GM19463 (cell line): Measurements from ENCODE around the gene ZKSCAN1.

Experiments
- ATAC-seq: cut with Tn5 transposase; IDR thresholded peaks from one replicate; pipeline ENCODE4 v1.9.1; 2021; ENCODE audit warnings: mild to moderate bottlenecking, moderate library complexity; ENCODE audit not compliant: unreplicated experiment

The ZKSCAN1 gene

GRCh38 chr7:100034871-100035510 lies 19.6 kb downstream of the ZKSCAN1 start:
- no peak for ATAC-seq

DNA sequence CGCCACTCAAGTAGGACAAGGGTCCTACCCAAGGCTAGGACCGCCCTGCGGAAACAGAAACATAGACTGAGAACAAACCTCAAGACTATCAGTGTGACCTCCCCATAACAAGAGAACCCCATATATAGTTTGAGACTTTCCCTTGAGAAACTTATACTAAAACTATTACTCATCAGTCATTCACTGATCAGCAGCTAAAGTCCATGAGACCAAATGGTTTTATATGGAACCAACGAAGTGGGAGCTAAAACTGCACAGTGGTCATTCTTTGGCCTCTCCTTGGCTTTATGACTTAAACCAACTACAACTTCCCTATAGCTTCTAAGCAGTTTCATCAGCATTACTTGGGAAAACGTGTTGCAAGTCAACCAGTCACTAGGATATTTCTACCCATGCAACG lies 20.5 kb downstream of the ZKSCAN1 start:
- no peak for ATAC-seq

DNA sequence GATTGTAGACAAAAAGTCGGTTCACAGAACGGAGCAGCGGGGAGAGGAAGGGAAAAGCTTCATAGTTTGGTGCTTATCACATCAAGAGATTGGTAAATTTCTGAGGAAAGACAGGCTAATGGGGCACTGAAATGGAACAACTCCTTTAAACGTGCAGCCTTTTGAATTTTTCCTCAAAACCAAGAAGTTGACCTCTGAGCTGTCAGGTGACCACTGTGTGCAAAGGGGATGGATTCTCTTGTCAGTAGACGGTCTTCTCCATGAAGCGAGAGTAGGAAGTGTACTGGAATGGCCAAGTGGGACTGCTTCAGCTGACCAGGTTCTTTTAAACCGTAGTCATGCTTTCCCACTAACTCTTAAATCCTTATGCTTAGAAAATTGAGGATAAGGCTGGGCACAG lies 22.9 kb downstream of the ZKSCAN1 start:
- no peak for ATAC-seq

DNA sequence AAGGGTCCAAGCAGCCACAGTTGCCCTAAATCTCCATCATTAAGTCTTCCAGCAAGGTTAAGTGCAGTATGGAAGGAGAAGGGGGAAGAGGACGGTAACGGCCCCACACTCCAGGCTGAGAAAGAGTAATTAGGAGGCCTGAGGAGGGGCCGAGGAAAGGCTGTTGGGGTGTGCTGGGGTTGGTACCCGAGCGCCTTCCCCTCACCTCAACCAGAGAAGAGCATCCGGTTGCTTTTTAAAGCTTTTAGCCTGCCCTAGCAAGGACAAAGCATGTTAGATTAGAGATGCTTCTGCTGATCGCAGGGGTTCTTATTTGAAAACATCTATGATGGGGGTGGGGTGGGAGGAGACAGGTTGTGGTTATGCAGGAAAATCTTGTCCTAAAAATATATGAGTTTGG lies 25.2 kb downstream of the ZKSCAN1 start:
- ATAC-seq = no peak

GRCh38 chr7:100044718-100045117 lies 29.3 kb downstream of the ZKSCAN1 start:
- ATAC-seq = no peak

- ATAC-seq = no peak
Observed at GRCh38 chr7:100048680-100049079, 33.3 kb downstream of the ZKSCAN1 start.

DNA sequence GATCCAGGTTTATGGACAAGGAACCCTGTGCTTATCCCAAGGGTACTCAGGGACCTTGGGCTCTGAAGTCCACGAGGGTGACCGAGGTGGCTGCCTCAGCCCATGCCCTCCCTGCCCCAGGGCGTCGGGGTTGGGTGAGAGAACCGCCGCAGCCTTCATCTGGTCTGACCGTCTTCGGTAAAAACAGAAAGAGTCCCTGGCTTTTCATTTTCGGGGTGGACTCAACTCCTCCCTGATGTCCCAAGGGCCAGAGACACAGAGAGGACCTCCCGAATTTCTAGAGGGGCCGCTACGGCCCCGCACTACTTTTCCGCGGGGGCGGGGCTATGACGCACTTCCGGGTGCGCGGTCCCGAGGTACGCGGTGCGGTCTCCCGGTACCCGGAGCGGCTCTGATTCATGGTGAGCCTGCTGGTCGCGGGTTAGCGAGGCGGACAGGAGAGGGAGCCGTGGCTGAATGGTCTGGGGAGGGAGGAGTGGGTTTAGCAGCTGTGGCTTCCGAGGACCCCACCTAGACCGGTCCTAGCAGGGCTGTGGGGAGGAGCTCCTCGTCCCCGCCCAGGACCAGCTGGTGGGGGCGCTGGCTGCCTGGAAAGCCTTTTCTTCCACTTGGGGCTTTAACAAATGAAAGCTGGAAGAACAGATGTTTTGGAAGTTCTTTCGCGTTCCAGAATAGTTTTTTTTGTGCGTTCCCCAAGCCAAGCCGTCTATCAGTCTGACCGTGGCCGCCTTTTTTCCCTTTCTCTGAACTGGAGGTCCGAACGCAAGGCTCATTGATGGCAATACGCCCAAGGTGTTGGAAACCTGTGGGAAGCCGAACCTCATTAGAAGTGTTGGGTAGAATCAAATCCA lies 34.3 kb downstream of the ZKSCAN1 start, which contains the start of gene ZSCAN21:
Gene ZSCAN21, plus strand, starts transcription at position 334 of the 851 bp plus-strand sequence. CDS start 7,233 bp downstream, outside the sequence.
- peak; percentile 93 for ATAC-seq

DNA sequence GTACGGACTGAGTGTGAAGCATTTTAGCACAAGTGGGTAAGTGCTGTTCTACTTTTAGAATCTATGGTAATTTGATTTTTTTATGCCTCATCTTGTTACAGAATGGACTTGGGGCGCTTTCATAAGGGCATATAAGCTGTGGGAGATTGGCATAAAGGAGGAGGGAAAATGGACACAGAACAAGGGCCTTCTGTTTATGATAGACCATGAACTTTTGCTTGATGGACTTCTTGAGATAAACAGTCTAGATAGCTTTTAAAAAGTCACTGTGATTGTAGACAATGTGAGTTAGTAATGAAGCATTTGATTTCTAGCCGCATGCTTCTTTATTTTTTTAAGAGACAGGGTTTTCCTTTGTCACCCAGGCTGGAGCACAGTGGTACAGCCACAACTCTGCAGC lies 36.2 kb downstream of the ZKSCAN1 start:
- ATAC-seq = no peak

GRCh38 chr7:100053215-100053614 lies 37.8 kb downstream of the ZKSCAN1 start:
- ATAC-seq = no peak

DNA sequence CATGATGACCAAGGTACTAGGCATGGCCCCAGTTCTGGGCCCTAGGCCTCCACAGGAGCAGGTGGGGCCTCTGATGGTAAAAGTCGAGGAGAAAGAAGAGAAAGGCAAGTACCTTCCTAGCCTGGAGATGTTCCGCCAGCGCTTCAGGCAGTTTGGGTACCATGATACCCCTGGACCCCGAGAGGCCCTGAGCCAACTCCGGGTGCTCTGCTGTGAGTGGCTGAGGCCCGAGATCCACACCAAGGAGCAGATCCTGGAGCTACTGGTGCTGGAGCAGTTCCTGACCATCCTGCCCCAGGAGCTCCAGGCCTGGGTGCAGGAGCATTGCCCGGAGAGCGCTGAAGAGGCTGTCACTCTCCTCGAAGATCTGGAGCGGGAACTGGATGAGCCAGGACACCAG lies 41.6 kb downstream of the ZKSCAN1 start:
- ATAC-seq = no peak

DNA sequence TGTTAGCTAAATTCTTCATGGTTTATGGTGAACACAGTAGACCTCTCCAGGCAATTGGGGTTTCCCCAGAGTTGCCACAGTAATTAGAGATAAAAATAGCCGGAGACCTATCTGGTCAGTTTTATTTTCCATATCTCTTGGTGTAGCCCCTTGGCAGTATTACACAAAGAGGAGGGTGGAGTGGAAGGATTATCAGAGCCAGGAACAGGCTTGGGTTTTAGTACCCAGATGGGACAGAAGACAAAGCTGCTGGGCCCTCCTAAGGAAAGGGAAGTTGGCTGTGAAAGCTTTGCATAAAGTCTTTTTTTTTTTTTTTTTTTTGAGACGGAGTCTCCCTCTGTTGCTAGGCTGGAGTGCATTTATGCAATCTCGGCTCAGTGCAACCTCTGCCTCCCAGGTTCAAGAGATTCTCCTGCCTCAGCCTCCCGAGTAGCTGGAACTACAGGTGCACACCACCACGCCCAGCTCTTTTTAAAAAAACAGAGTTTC lies 43.9 kb downstream of the ZKSCAN1 start:
- ATAC-seq = no peak

- no peak for ATAC-seq
Observed at GRCh38 chr7:100061518-100062193, 46.3 kb downstream of the ZKSCAN1 start.

DNA sequence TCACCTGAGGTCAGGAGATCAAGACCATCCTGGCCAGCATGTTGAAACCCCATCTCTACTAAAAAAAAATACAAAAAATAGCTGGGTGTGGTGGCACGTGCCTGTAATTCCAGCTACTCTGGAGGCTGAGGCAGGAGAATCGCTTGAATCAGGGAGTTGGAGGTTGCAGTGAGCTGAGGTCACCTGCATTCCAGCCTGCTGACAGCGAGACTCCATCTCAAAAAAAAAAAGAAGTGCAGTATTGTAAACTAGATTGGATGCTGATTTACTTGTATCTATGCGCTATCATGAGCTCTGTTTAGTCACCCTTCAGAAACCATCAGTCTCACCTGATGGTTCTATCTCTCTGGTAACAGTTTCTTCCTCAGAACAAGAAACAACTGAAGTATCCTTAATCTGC lies 48.0 kb downstream of the ZKSCAN1 start:
- no peak for ATAC-seq

DNA sequence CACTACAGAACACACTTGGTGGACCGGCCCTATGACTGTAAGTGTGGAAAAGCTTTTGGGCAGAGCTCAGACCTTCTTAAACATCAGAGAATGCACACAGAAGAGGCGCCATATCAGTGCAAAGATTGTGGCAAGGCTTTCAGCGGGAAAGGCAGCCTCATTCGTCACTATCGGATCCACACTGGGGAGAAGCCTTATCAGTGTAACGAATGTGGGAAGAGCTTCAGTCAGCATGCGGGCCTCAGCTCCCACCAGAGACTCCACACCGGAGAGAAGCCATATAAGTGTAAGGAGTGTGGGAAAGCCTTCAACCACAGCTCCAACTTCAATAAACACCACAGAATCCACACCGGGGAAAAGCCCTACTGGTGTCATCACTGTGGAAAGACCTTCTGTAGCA lies 48.8 kb downstream of the ZKSCAN1 start:
- ATAC-seq = no peak

DNA sequence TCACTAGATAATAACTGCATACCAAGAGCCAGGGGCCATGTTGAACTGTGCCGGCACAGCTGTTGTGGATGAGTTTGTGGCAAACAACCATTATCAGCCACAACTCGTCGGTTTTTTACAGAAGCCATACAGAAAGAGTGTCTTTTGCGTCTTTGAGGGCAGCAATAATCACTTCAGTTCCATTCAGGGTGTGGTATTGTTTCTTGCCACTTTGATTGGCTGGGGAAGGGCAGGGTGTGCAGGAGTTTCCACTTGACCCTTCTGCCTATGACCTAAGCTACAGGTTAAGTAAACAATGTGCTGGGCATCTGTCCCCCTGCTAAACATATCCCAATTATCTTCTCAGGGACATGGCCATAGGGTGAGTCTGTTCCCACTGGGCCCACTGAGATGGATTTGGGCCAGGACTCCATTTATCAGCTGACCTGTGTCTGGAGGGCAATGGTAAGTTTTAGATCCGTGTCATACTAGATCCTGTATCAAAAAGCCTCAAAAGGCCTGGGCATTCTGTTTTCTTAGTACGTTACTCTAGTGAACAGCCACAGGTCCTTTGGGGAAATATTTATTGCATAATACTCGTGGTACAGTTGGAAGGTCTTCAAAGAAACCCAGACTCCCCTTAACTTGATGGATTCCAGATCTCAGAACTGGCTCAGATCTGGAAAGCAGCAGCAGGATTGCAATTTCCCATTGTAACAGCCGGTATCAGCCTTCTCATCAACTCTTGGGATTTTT lies 50.2 kb downstream of the ZKSCAN1 start:
- ATAC-seq = no peak

DNA sequence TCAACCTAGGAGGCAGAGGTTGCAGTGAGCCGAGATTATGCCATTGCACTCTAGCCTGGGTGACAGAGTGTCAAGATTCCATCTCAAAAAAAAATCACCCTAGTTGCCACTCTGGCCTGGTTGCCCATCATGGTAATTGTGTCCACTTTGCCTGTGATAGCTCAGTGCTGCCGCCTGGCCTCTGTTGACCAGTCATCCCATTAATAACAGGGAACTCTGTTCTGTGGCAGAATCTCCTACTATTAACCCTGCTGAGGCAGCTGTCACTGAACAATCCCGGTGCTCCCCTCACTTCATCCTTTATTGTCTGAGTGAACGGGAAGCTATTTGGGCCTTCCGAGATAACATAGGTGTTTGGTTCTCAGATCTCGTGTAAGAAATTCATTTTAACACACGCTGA lies 51.6 kb downstream of the ZKSCAN1 start:
- ATAC-seq = no peak

DNA sequence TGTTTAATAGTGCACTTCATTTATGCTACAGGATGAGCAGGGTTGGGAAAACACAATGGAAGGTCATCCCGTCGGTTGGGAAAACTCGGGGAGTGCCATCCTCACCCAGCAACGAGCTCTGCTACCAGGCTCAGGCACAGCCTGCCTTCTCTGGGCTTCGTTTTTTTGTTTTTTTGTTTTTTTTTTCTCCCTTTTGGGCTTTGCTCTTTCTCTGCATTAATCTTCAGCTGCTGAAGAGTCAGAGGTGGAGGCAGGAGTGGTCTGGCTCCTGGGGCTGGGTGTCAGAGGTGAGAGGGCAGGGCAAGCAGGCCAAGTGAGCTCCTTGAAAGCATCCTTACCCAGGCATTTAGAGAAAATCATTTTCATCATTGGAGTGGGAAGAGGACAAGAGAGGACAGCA lies 54.6 kb downstream of the ZKSCAN1 start:
- no peak for ATAC-seq

DNA sequence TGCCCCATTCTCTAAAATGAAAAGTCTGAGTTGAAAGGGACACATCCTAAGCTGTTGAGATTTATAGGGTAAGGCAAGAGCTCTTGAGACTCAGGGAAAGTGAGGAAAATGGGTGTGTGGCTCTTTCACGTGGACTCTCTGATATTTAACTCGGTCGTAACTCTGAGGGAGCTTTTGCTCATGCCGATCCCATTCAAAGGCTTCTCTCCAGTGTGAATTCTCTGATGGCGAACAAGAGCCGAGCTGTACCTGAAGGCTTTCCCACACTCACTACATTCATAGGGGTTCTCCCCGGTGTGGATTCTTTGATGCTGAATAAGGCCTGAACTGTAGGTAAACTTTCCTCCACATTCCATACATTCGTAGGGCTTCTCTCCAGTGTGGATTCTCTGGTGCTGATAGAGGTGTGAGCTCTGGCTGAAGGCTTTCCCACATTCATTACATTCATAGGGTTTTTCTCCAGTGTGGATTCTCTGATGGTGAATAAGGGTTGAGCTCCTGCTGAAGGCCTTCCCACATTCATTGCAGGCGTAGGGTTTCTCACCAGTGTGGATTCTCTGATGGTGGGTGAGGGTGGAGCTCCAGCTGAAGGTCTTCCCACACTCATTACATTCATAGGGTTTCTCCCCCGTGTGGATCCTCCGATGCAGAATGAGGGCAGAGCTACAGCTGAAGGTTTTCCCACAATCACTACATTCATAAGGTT lies 55.8 kb downstream of the ZKSCAN1 start:
- ATAC-seq = no peak

DNA sequence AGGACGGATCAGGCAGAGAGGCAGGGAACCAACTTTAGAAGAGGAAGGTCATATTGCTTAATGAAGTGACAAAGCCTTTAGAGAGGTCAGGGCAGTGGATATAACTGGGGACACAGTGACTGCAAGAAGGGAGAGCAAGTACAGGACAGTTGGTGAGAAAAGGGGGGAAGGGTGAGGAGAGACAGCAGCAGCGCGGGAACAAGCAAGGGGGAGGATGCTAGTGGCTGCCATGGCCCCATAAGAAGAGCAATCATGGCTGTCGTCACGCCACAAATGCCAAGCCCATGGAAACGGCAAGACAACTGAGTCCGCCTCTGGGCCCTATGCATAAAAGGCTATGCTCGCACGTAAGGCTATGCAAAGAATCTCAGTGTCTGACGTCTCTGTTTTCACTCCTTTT lies 57.1 kb downstream of the ZKSCAN1 start:
- no peak for ATAC-seq

GRCh38 chr7:100074841-100075240 lies 59.4 kb downstream of the ZKSCAN1 start:
- ATAC-seq = no peak
